Kidney epithelial cell (primary cell): ENCODE results near the gene LRRC53. TPM values are rescaled to one million over a fixed set of nuclear protein-coding genes. Genes with fewer than 3 reads are reported as not detected.

Experiments used
- DNase-seq: peaks from one replicate; pipeline ENCODE4 v3.0.0-alpha.2; 2010; ENCODE audit warnings: low read depth
- H3K27me3 ChIP-seq: 2 replicates; pipeline ENCODE4 v1.6.0; 2011; ENCODE audit warnings: low read length; ENCODE audit not compliant: control insufficient read depth, insufficient read depth
- H3K36me3 ChIP-seq: 2 replicates; pipeline ENCODE4 v1.5.1; 2011; ENCODE audit warnings: low read length; ENCODE audit not compliant: control insufficient read depth, insufficient read depth
- H3K4me3 ChIP-seq: 2 replicates; pipeline ENCODE4 v1.5.1; 2011; ENCODE audit warnings: low read depth, mild to moderate bottlenecking, control low read depth, low read length
- CTCF ChIP-seq: IDR thresholded peaks from 2 replicates; pipeline ENCODE4 v1.5.1; 2011; ENCODE audit warnings: mild to moderate bottlenecking, moderate library complexity, low read length, control low read depth, inconsistent platforms; ENCODE audit not compliant: insufficient read depth, poor library complexity, severe bottlenecking
- total RNA-seq: library from RNA; depleted of rRNA; stranded (reverse); fragments of >200 nt; gene quantifications from 2 replicates; pipeline ENCODE4 v1.2.3, GENCODE V29; 2015

LRRC53 gene
- total RNA-seq, 1 donor from 2014 or later = not detected

GRCh38 chr1:74504125-74504932 lies 8.1 kb downstream of the LRRC53 start:
- no peak for DNase-seq
- no peak overlapping the region for H3K4me3 ChIP-seq
- no peaks in the 10 kb centered on the region for H3K36me3 ChIP-seq
- H3K27me3 ChIP-seq = no peaks in the 10 kb centered on the region
- TF ChIP-seq CTCF = peak; percentile 95

GRCh38 chr1:74502858-74503257 lies 9.6 kb downstream of the LRRC53 start:
- no peak for TF ChIP-seq CTCF
- H3K36me3 ChIP-seq = no peaks in the 10 kb centered on the region
- no peaks in the 10 kb centered on the region for H3K27me3 ChIP-seq
- DNase-seq = no peak
- no peak overlapping the region for H3K4me3 ChIP-seq

GRCh38 chr1:74502432-74502831 lies 10.0 kb downstream of the LRRC53 start:
- Histone ChIP-seq H3K4me3 (no peak overlapping the region), H3K27me3 (no peaks in the 10 kb centered on the region), H3K36me3 (no peaks in the 10 kb centered on the region)
- TF ChIP-seq CTCF = no peak
- peak; percentile 21 for DNase-seq

- DNase-seq = no peak
- TF ChIP-seq CTCF = no peak
- no peaks in the 10 kb centered on the region for H3K27me3 ChIP-seq
- H3K4me3 ChIP-seq = no peak overlapping the region
- H3K36me3 ChIP-seq = no peaks in the 10 kb centered on the region
Observed at GRCh38 chr1:74498901-74499300, 13.5 kb downstream of the LRRC53 start.

- no peak for DNase-seq
- no peak for TF ChIP-seq CTCF
- no peaks in the 10 kb centered on the region for H3K36me3 ChIP-seq
- H3K4me3 ChIP-seq = no peak overlapping the region
- H3K27me3 ChIP-seq = no peaks in the 10 kb centered on the region
Observed at GRCh38 chr1:74496669-74497068, 15.7 kb downstream of the LRRC53 start.

- Histone ChIP-seq H3K36me3 (no peaks in the 10 kb centered on the region), H3K27me3 (no peaks in the 10 kb centered on the region), H3K4me3 (no peak overlapping the region)
- TF ChIP-seq CTCF = no peak
- DNase-seq = no peak
Observed at GRCh38 chr1:74486036-74486435, 26.4 kb downstream of the LRRC53 start.
